ENCODE results near the gene IGSF21.

Gene IGSF21

GRCh38 chr1:18097206-18097605 lies 10.4 kb upstream of the IGSF21 start:
- DNase-seq = no peak

DNA sequence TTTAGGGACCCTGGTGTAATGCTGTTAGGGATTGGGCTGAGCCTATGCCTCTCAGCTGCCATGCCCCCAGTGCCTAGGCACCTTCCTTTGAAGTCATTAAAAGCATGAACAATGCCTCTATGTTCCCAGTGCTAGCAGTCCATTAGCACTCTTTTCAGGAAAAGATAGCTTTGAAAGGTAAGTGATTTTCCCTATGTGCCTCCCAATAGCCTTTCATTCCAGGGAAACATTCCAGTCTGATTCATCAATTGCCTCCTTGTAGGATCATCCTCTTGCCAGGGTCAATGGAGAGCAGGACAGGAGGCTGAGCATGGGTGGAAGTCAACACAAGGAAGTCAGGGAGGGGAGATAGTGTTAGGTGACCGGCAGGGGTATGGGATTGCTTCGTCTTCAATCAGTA lies 8.6 kb upstream of the IGSF21 start:
- no peak for DNase-seq

GRCh38 chr1:18100060-18100459 lies 7.5 kb upstream of the IGSF21 start:
- no peak for DNase-seq

DNA sequence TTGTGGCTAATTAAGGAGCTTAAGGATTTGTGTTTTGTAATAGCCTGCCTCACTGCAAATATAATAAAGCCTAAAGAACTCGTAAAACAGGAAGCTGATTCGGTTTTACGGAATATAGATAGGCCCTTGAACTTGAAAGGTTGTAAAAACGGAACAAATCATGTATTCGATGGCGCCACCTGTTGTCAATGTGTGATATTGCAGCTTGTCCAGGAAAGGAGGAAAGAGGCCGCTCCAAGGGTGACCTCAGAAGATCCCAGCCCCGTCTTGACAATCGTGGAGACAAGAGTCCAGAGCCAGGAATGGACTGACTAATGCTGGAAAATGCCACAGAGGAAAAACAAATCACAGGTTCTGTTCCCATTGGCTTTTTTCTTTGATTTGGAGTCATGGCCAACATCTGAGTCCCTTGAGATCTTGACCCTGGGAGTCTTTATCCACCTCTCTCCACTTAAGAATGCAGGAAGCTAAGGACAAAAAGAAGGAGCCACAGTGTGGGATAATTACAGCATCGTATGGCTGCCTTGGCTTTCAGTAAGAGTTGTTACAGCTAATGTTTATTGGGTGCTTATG lies 7.0 kb upstream of the IGSF21 start:
- DNase-seq = peak; percentile 87

- no peak for DNase-seq
Measured at GRCh38 chr1:18101508-18101907, 6.1 kb upstream of the IGSF21 start.

DNA sequence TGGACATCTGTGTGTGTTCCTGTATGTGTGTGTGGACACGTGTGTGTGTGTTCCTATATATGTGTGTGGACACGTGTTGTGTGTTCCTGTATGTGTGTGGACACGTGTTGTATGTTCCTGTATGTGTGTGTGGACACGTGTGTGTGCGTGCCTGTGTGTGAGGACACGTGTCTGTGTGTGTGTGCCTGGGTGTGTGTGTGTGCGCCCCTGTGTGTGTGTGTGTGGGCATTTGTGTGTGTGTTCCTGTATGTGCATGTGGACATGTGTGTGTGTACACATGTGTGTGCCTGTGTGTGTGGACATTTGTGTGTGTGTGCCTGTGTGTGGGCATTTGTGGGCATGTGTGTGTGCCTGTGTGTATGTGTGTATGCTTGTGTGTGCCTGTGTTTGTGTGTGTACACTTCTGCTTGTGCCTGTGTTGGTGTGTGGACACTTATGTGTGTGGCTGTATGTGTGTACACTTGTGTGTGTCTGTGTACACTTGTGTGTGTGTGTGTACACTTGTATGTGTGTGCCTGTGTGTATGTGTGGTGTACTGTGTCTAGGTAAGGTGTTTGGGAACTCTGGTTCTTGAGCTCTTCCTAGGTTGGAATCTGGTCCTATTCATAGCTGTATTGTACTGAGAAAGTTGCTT lies 3.7 kb upstream of the IGSF21 start:
- DNase-seq = no peak

DNA sequence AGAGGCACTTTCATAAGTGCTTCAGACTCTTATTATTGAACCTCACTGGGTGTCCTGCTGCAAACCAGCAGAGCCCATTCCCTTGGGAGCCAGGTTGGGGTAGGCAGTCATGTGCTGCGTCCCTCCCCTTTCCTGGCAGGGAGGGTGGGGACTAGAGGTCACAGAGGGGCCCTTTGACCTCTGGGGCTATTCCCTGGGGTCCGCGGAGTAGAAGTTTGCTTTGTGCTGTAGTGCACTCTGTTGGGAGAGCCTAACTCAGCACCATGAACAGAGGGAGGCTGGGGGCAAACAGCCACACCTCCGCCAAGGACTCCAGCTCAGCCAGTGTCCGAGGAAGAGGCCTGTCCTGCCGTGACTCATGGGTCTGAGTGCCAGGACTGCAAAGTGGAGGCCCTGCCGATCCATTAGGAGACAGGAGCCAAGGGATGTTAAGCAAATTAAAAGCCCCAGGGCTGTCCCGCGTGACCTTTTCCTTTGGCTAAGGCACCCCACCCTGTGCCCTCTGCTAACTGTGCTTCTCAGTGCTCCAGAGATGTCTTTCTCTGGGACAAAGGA lies 3.0 kb upstream of the IGSF21 start:
- no peak for DNase-seq

DNA sequence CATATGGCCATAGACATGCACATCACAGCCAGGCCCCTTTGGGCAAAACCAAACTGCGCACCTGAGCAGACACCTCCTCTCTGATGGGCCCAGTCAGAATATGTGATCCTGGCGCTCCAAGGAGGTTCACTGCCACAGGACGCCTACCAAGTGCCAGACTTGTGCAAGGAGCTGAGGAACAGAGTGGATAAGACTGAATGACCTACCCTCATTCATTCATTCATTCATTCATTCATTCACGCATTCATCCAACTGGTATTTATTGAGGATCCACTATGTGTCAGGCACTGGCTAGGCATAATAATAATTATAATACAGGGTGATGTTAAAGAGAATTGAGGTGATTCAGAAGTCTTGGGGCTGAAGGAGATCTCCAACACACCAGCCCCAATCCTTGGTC lies 2.4 kb upstream of the IGSF21 start:
- no peak for DNase-seq

- DNase-seq = peak; percentile 51
Measured at GRCh38 chr1:18108299-18109057, 880 bp downstream of the IGSF21 start.

GRCh38 chr1:18109058-18109755 lies 1.6 kb downstream of the IGSF21 start:
- DNase-seq = peak; percentile 57

GRCh38 chr1:18109756-18110597 lies 2.4 kb downstream of the IGSF21 start:
- peak; percentile 76 for DNase-seq

- DNase-seq = peak; percentile 40
Measured at GRCh38 chr1:18110598-18110939, 3.0 kb downstream of the IGSF21 start.

GRCh38 chr1:18110968-18111367 lies 3.4 kb downstream of the IGSF21 start:
- DNase-seq = no peak

DNA sequence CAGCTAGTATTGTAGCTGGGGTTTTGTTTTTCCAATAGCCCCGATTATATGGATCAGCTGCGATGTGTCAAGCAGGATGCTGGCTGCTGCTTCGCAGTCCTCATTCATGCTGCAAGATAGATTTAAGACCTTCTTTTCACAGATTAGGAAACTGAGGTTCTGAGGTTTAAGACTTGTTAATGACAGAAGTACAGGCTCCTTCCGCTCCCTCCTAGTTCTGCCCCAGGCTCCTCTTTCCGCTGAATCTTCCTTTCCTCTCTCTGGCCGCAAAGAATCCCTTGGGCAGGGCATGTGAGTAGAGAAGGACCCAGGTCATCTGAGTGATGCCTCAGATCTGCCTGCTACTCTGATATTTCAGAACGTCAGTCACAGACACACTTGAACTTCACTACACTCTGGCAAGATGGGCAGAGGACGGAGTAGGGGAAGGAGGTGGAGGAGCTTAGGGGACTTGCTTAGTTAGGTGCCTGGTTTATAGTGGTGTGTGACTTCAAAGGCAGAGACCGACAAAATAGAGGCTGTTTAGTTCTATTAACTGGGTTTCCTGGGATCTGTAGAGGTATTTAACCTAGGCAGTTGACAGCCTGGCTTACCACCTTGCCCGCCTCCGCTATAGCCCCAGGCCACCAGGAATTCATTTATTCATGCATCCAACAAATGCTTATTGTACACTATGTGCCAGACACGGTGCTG lies 4.2 kb downstream of the IGSF21 start:
- no peak for DNase-seq

GRCh38 chr1:18112611-18113010 lies 5.0 kb downstream of the IGSF21 start:
- DNase-seq = no peak

GRCh38 chr1:18114726-18115410 lies 7.3 kb downstream of the IGSF21 start:
- no peak for DNase-seq

DNA sequence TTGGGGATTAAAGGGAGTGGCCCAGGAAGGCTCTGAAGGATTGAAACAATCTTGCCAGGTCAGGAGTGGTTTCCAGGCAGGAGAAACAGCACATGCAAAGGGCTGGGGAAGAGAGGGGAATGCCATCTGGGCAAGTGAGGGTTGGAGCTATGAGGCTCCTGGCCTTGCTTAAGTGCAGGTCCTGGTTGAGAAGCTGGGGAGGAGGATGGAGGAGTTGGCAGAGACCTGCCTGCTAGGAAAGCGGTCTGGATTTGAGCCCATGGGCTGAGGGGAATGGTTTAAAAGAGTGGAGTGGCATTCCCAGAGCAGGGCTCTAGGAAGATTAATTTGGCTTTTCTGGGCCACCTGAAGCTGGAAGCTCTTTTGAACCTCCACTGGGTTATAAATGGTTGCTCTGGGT lies 9.2 kb downstream of the IGSF21 start:
- DNase-seq = no peak

GRCh38 chr1:18118078-18118477 lies 10.5 kb downstream of the IGSF21 start:
- DNase-seq = no peak

GRCh38 chr1:18118491-18118890 lies 10.9 kb downstream of the IGSF21 start:
- DNase-seq = no peak

GRCh38 chr1:18119289-18119688 lies 11.7 kb downstream of the IGSF21 start:
- DNase-seq = no peak

GRCh38 chr1:18119771-18120377 lies 12.3 kb downstream of the IGSF21 start:
- no peak for DNase-seq

Measured in retina (tissue), 1 donor.